GM20000 (cell line): ENCODE measurements around the gene FSTL4.

Experiments used
- DNase-seq: peaks from one replicate; pipeline ENCODE4 v3.0.0; 2012; ENCODE audit warnings: low spot score
- TF ChIP-seq, protein P1 (sequence below): IDR thresholded peaks from 2 replicates; pipeline ENCODE4 v1.5.1; 2012; ENCODE audit warnings: mild to moderate bottlenecking, control low read depth; ENCODE audit errors: extremely low read depth, missing control alignments

The FSTL4 gene

DNA sequence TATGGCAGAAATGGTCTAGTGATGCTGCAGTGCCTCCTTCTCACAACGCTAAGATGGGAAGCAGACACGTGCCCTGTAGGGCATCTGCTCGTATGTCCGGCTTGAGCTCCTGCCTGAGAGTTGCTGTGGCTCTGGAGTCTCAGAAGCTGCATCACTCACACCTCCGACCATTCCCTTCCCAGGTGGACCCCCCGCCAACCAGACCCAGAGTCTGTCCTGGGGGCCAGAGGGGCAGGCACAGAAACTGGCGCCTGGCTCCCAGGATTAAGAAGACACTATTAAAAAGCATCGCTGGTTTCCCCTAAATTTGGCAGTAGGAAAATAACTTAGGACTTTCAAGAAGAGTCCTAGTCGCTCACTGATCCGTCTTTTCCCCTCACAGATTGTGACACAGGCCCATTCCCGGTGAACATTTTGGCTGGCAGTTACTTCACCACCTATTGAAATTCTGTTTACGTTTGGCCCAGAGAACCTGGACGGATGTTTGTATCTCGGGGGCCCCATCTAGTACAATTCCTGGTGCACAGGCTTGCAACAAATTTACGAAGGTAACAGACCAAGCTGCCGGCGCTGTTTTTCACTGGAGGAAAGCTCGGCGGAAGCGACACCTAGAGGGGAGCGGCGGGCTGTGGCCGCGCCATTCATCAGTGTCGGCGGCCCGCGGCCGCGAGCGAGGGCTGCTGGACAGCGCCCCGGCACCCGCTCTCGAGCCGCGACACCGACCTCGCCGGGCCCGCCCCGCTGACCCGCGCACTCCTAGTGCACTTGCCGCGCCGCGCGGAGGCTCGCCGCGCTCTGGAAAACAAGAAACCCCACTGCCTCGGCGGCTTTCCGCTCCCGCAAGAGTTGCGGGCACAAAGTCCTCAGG lies 1.6 kb downstream of the FSTL4 start:
- DNase-seq, result peak; percentile 83
- TF ChIP-seq, protein P1, sequence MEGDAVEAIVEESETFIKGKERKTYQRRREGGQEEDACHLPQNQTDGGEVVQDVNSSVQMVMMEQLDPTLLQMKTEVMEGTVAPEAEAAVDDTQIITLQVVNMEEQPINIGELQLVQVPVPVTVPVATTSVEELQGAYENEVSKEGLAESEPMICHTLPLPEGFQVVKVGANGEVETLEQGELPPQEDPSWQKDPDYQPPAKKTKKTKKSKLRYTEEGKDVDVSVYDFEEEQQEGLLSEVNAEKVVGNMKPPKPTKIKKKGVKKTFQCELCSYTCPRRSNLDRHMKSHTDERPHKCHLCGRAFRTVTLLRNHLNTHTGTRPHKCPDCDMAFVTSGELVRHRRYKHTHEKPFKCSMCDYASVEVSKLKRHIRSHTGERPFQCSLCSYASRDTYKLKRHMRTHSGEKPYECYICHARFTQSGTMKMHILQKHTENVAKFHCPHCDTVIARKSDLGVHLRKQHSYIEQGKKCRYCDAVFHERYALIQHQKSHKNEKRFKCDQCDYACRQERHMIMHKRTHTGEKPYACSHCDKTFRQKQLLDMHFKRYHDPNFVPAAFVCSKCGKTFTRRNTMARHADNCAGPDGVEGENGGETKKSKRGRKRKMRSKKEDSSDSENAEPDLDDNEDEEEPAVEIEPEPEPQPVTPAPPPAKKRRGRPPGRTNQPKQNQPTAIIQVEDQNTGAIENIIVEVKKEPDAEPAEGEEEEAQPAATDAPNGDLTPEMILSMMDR, result peak; percentile 28

DNA sequence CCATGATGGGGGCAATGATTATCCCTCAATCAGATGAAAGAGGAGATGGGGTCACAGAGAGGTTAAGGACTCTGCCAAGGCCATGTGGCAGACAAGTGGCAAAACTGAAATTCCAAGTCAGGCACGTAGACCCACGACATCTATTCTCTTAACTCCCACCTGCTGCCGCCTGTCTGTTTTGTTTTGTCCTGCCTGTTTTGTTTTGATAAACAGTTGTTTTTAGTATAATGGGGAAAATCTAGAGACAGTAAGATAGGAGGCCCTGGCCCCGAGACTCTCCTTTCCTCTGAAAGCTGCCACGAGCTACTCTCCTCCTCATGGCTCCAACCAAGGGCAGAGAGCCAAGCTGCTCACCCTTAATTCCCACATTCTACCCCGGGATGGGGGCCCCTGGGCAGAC lies 4.9 kb downstream of the FSTL4 start:
- TF ChIP-seq, protein P1, result no peak
- no peak for DNase-seq

DNA sequence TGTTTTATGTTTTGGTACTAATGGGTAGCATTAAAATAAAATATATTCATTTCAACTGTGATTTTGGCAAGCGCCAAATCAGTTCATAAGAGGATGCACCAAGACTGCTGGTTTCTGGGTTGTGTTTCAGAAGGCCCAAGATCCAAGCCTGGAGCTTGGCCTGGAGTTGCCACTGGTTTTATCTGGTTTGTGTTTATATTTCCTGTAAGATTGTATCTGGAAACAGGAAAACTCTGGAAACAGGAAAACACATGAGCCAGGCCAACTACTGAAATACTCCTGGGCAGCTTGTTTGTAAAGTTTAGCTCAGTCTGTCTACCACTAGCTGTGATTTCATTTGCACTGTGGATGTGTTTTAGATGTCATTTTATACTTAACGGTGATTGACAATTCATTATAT lies 5.5 kb downstream of the FSTL4 start:
- TF ChIP-seq, protein P1, result no peak
- DNase-seq, result no peak

DNA sequence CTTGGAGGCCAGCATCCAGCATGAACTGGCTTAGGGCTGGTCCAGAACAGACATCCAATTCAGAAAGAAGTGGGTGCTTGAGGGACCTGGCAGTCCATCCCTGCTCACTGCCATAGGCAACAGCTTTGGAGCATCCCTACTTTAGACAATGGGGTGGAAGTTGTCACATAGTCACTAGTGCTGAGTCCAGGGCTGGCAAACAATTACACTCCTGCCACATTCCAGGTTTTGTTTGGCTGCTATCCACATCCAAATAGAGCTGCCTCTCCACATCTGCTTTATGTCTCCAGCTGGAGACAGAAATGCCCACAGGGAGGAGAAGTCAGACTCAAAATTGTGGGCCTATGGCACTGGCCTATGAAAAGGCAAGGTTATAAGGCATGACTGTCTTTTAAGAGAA lies 7.0 kb downstream of the FSTL4 start:
- no peak for DNase-seq
- TF ChIP-seq, protein P1, result no peak

DNA sequence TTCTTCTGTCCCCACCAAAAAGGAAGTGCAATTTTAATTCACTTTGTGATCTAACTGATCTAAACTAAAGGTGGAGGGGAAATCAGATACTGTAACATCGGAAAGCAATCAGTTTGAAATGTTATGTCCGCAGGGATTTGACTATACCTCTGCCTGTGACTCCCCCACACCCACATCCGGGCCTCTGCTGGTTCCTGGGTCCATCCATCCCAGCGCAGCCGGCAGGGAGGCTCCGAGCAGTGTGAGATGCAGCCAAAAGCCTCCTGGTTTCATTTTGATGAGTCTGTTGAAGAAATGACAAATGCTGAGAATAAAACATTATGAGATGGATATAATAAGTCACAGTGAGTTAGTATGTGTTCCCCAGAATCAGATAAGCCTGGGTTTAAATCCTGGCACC lies 8.6 kb downstream of the FSTL4 start:
- DNase-seq, result no peak
- TF ChIP-seq, protein P1, result no peak

DNA sequence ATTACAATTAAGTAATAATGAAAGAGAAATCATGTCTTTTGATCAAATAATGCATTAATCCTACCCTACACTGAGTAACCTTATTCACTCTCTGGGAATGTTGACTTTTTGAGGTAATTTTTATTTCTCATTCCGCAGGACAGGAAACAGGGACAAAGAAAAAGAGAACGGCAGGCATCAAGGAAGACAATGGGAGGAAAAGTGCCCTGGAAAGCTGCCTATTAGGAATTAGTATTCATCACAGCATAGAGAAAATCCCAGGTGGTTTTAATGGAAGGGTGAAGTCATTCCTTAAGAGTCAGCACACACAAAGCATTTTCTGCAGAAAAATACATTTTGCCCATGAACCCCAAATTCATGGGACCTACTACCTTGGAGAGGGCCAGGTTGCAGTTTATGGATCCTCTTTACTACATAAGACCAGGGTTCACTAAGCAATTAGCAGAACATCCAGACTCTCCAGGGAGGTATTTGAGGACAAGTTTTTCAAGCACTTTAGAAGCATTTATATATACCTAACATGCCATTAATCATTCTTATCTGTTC lies 9.4 kb downstream of the FSTL4 start:
- TF ChIP-seq, protein P1, result no peak
- DNase-seq, result no peak

DNA sequence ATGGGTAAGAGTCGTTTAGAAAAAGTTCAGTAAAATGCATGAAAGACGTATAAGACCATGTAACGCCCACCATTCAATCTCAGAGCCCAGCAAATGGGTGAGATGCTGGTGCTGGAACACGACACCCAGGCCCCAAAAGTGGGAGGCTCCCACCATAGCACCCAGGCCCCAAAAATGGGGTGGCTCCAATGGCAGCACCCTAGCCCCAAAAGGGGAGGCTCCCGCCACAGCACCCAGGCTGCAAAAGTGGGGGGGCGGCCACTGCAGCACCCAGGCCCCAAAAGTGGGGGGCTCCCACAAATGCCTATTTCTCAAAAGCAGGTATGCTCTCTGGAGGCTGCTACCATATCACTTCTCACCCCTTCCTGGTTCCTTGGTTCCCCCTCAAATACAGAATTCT lies 12.7 kb downstream of the FSTL4 start:
- no peak for DNase-seq
- TF ChIP-seq, protein P1, result no peak
